ENCODE measurements around the gene ZNF324. TPM values are rescaled to one million over a fixed set of nuclear protein-coding genes. Genes with fewer than 3 reads are reported as not detected.

Gene ZNF324
- total and polyA plus RNA-seq, 2 of the 4 experiments (the other 2 are of a cell fraction) = 6.0 to 6.6 TPM

- Histone ChIP-seq H2BK5ac (ENCODE audit: low read depth, low read length, poor library complexity, severe bottlenecking) (no peak overlapping the region), H3K9me1 (ENCODE audit: insufficient read depth, low read length) (no peaks in the 10 kb centered on the region), H3K79me1 (ENCODE audit: low read depth in 1 of 2, low read length in 2 of 2) (no peaks in the 10 kb centered on the region; a peak in 1 of 4 replicates), H2BK20ac (ENCODE audit: low read depth, low read length) (no peak overlapping the region), H4K5ac (ENCODE audit: low read depth, low read length) (no peak overlapping the region), H3K36me3 (ENCODE audit: control insufficient read depth, insufficient read depth, low read length) (peaks cover 26% of the 10 kb centered on the region), H2BK15ac (ENCODE audit: low read depth, low read length) (no peak overlapping the region), H3K18ac (ENCODE audit: low read depth, low read length) (no peak overlapping the region), H2AFZ (replicated peaks; ENCODE audit: low read length, poor library complexity) (no peak overlapping the region), H4K91ac (ENCODE audit: insufficient read depth, low read depth, low read length) (no peak overlapping the region), H3K27ac (ENCODE audit: insufficient read depth, low read length) (no peak overlapping the region), H3K4me2 (ENCODE audit: low read depth, low read length) (no peak overlapping the region), H3K27me3 (ENCODE audit: control insufficient read depth, insufficient read depth, low read length) (no peaks in the 10 kb centered on the region), H3K4me1 (ENCODE audit: control insufficient read depth, insufficient read depth, low read length) (no peaks in the 10 kb centered on the region), H3K4ac (ENCODE audit: low read depth, low read length) (no peak overlapping the region), H4K20me1 (ENCODE audit: insufficient read depth, low read length) (no peaks in the 10 kb centered on the region), H2AK9ac (replicated peaks; ENCODE audit: low read depth, low read length, poor library complexity) (no peak overlapping the region), H4K8ac (ENCODE audit: low read depth in 2 of 2, low read length in 2 of 2) (no peak overlapping the region), H2BK120ac (ENCODE audit: low read depth, low read length) (no peak overlapping the region), H3K23ac (ENCODE audit: low read depth, low read length) (no peak overlapping the region), H2AK5ac (ENCODE audit: low read depth, low read length) (no peak overlapping the region), H3K4me3 (ENCODE audit: insufficient read depth, low read depth, low read length) (no peak overlapping the region), H3K9ac (ENCODE audit: low read depth, low read length) (no peak overlapping the region), H3K56ac (ENCODE audit: extremely low read depth, insufficient read depth, low read length) (no peak overlapping the region), H3K9me3 (ENCODE audit: control insufficient read depth, insufficient read depth, low read length) (peaks cover 70% of the 10 kb centered on the region), H3K14ac (replicated peaks; ENCODE audit: low read depth, low read length) (no peak overlapping the region)
- ChIA-PET CTCF (no interaction called here), POLR2A (ENCODE audit: unreplicated experiment) (no interaction called here)
- no TSS peak for BruUV-seq (replicated peaks)
- no peak for TF ChIP-seq USF2 (IDR thresholded peaks at IDR 0.05; ENCODE audit: low read depth, low read length)
- TF ChIP-seq RFX5 (IDR thresholded peaks at IDR 0.05; ENCODE audit: low read depth, low read length) = no peak
- no peak for TF ChIP-seq FOS (IDR thresholded peaks at IDR 0.05; ENCODE audit: low read depth, low read length)
- no peak for TF ChIP-seq ELK1 (IDR thresholded peaks at IDR 0.05; ENCODE audit: borderline replicate concordance, low read depth, low read length)
- TF ChIP-seq RAD21 (IDR thresholded peaks at IDR 0.05; ENCODE audit: low read length) = no peak
- TF ChIP-seq CEBPB (IDR thresholded peaks at IDR 0.05; ENCODE audit: low read depth, low read length) = no peak
- TF ChIP-seq NFE2L2 (IDR thresholded peaks at IDR 0.05; ENCODE audit: low read depth, low read length) = no peak
- TF ChIP-seq BHLHE40 (IDR thresholded peaks at IDR 0.05; ENCODE audit: low read depth, low read length) = no peak
- no peak for TF ChIP-seq CHD1 (IDR thresholded peaks at IDR 0.05; ENCODE audit: low read depth, low read length)
- no peak for TF ChIP-seq POLR2A (IDR thresholded peaks at IDR 0.05; ENCODE audit: low read depth, low read length)
- no peak for TF ChIP-seq SMC3 (IDR thresholded peaks at IDR 0.05; ENCODE audit: low read depth, low read length)
- no peak for TF ChIP-seq RCOR1 (IDR thresholded peaks at IDR 0.05; ENCODE audit: insufficient replicate concordance, low read length)
- no peak for TF ChIP-seq MAZ (IDR thresholded peaks at IDR 0.05; ENCODE audit: borderline replicate concordance, low read depth, low read length)
- no peak for TF ChIP-seq CTCF (conservative IDR thresholded peaks at IDR 0.05; ENCODE audit: low read depth, low read length)
- TF ChIP-seq MXI1 (IDR thresholded peaks at IDR 0.05; ENCODE audit: borderline replicate concordance, low read depth, low read length) = no peak
- no peak for TF ChIP-seq MAFK (IDR thresholded peaks at IDR 0.05; ENCODE audit: low read depth, low read length)
- intact Hi-C loops (cut with micrococcal nuclease) (no loop called here), in situ Hi-C loops (cut with MboI; ENCODE audit: low sequenced_read_pairs) (no loop called here), dilution Hi-C loops (cut with HindIII; ENCODE audit: low sequenced_read_pairs, unreplicated experiment) (no loop called here)
- no peak for ATAC-seq (ENCODE audit: low read depth)
- DNase-seq = no peak
- no CpG with 5 or more reads among the region's 1 CpG for WGBS, 2 experiments (ENCODE audit: extremely low coverage in 2 of 2, insufficient read length in 1 of 2)
Measured at GRCh38 chr19:58428617-58429016, 38.3 kb upstream of the ZNF324 start.
